B cell (primary cell): ENCODE data around the gene CNMD. TPM values are rescaled to one million over a fixed set of nuclear protein-coding genes. Genes with fewer than 3 reads are reported as not detected.

Experiments
- ATAC-seq: fragments of 200-7000 bp; cut with Tn5 transposase; one replicate; pipeline ENCODE4 v1.10.0; 2021; ENCODE audit warnings: low read depth, mild to moderate bottlenecking, moderate number of reproducible peaks, moderate library complexity
- CTCF ChIA-PET: fragments of 350-600 bp; sonication (Branson Sonifier 250); formaldehyde crosslinking; loops from one replicate; lab custom pipeline; 2021; ENCODE audit warnings: antibody characterized with exemption, inconsistent platforms; lab: Charles Lee
- POLR2A ChIA-PET: fragments of 350-600 bp; sonication (Branson Sonifier 250); formaldehyde crosslinking; loops from one replicate; lab custom pipeline; 2021; ENCODE audit warnings: antibody characterized with exemption; lab: Charles Lee
- DNase-seq: peaks from one replicate; pipeline ENCODE4 v3.0.0; 2013
- H2AFZ ChIP-seq: 2 replicates; pipeline ENCODE4 v1.6.1; 2012; ENCODE audit warnings: mild to moderate bottlenecking, low read depth, low read length; ENCODE audit not compliant: insufficient read depth, poor library complexity, severe bottlenecking
- H3K27ac ChIP-seq, 2 donors: 1 replicate in 1 of 2; 2 replicates in 1 of 2; pipeline ENCODE4 v1.5.1; 2012 to 2013; ENCODE audit warnings: low read length in 2 of 2, mild to moderate bottlenecking in 2 of 2, moderate library complexity in 1 of 2
- H3K27me3 ChIP-seq, 4 experiments: fragments of 200-600 bp in 1 of 4; sonication (generic) in 1 of 4; replicated peaks in 1 of 4; 1 replicate in 2 of 4; 2 replicates in 2 of 4; pipeline versions ENCODE4 v1.6.1 to v1.7.0; 2013 to 2016; ENCODE audit warnings: low read length in 3 of 4, mild to moderate bottlenecking in 2 of 4, mixed read lengths in 1 of 4, moderate library complexity in 1 of 4; ENCODE audit not compliant: insufficient read depth in 4 of 4, control insufficient read depth in 3 of 4; ENCODE audit errors: control extremely low read depth in 1 of 4
- H3K36me3 ChIP-seq, 2 experiments: replicated peaks in 1 of 2; 1 replicate in 1 of 2; 2 replicates in 1 of 2; pipeline versions ENCODE4 v1.6.1 to v1.7.1; 2013; ENCODE audit warnings: low read length in 1 of 2; ENCODE audit not compliant: insufficient read depth in 2 of 2, control insufficient read depth in 1 of 2; ENCODE audit errors: control extremely low read depth in 1 of 2, extremely low read depth in 1 of 2
- H3K4me1 ChIP-seq, 2 donors: fragments of 200-600 bp in 1 of 2; sonication (generic) in 1 of 2; 1 replicate in 1 of 2; 2 replicates in 1 of 2; pipeline versions ENCODE4 v1.5.1 to v1.6.1; 2013 to 2017; ENCODE audit warnings: low read length in 2 of 2; ENCODE audit not compliant: control insufficient read depth in 2 of 2, insufficient read depth in 2 of 2
- H3K4me2 ChIP-seq: replicated peaks from 2 replicates; pipeline ENCODE3; 2012; ENCODE audit warnings: mild to moderate bottlenecking, low read depth, low read length; ENCODE audit not compliant: poor library complexity, severe bottlenecking
- H3K4me3 ChIP-seq, 5 experiments: fragments of 200-600 bp in 1 of 5; sonication (generic) in 1 of 5; 1 replicate in 3 of 5; 2 replicates in 2 of 5; pipeline versions ENCODE4 v1.5.1 to v1.7.0; 2011 to 2016; ENCODE audit warnings: low read length in 4 of 5, mild to moderate bottlenecking in 4 of 5, low read depth in 2 of 5, control low read depth in 1 of 5, moderate library complexity in 1 of 5; ENCODE audit not compliant: insufficient read depth in 1 of 5; ENCODE audit errors: control extremely low read depth in 1 of 5, extremely low read depth in 1 of 5
- H3K79me2 ChIP-seq: fragments of 200-600 bp; sonication (generic); one replicate; pipeline ENCODE4 v1.6.0; 2016; ENCODE audit warnings: low read length; ENCODE audit not compliant: control insufficient read depth, insufficient read depth
- H3K9ac ChIP-seq: fragments of 200-600 bp; sonication (generic); 2 replicates; pipeline ENCODE4 v1.6.1; 2017; ENCODE audit warnings: mild to moderate bottlenecking, low read length, moderate library complexity
- H3K9me3 ChIP-seq, 3 donors: one replicate each; pipeline versions ENCODE4 v1.6.1 to v1.7.1; 2013; ENCODE audit warnings: low read length in 2 of 3; ENCODE audit not compliant: control insufficient read depth in 2 of 3, insufficient read depth in 1 of 3; ENCODE audit errors: control extremely low read depth in 1 of 3
- H4K20me1 ChIP-seq: 2 replicates; pipeline ENCODE4 v1.6.0; 2012; ENCODE audit warnings: mild to moderate bottlenecking, low read length; ENCODE audit not compliant: insufficient read depth, control insufficient read depth, poor library complexity, severe bottlenecking
- H3K27ac Mint-ChIP-seq: one replicate; pipeline ENCODE4 v1.8.0; 2021; ENCODE audit warnings: mixed read lengths
- H3K27me3 Mint-ChIP-seq: one replicate; pipeline ENCODE4 v1.8.0; 2021; ENCODE audit warnings: mixed read lengths
- H3K4me1 Mint-ChIP-seq: one replicate; pipeline ENCODE4 v1.8.0; 2021; ENCODE audit warnings: mixed read lengths
- H3K4me3 Mint-ChIP-seq: one replicate; pipeline ENCODE4 v1.8.0; 2021; ENCODE audit warnings: mixed read lengths
- H3K9me3 Mint-ChIP-seq: one replicate; pipeline ENCODE4 v1.8.0; 2022; ENCODE audit warnings: mixed read lengths; ENCODE audit not compliant: insufficient read depth
- CTCF ChIP-seq: fragments of 200-600 bp; IDR thresholded peaks from one replicate; pipeline ENCODE4 v1.8.0; 2022; ENCODE audit warnings: antibody characterized with exemption, mild to moderate bottlenecking
- WGBS: methylation state at CpG from one replicate; pipeline ENCODE4 v1.1.5; 2013; ENCODE audit warnings: missing lambda C conversion rate; ENCODE audit not compliant: insufficient coverage; 5-methylcytosine and 5-hydroxymethylcytosine counted together
- intact Hi-C: fragments of 100-400 bp; cut with micrococcal nuclease; formaldehyde crosslinking; loops from one replicate; pipeline ENCODE4 v1.10.0; 2022
- polyA plus RNA-seq: library from polyadenylated mRNA; depleted of rRNA; stranded (reverse); fragments of >200 nt; gene quantifications from 2 replicates; pipeline ENCODE4 v1.2.3, GENCODE V29; 2012
- total RNA-seq, 2 donors: library from RNA; stranded (reverse); fragments of 120-200 nt in 1 of 2; gene quantifications; 1 replicate in 1 of 2; 2 replicates in 1 of 2; pipeline versions ENCODE4 v1.2.3 to v1.2.4, GENCODE V29; 2013 to 2022

CNMD gene
- total and polyA plus RNA-seq, 2 donors (not counting 1 experiment from before 2014, with no cell fraction given) = not detected

GRCh38 chr13:52765611-52766390 lies 26.2 kb upstream of the CNMD start:
- no peak for ATAC-seq
- POLR2A ChIA-PET = no interaction called here
- H3K27ac Mint-ChIP-seq = no peak overlapping the region

More at GRCh38 chr13:52765611-52766390, 26.2 kb upstream of the CNMD start:
- CTCF ChIA-PET = no interaction called here
- no peak overlapping the region for H3K27ac ChIP-seq
- no peak overlapping the region for H3K4me3 ChIP-seq
- H3K27me3 Mint-ChIP-seq = peaks cover 9% of the 10 kb centered on the region
- intact Hi-C loops = no loop called here
- no peaks in the 10 kb centered on the region for H3K27me3 ChIP-seq
- H3K4me3 Mint-ChIP-seq = no peak overlapping the region
- WGBS = 81% methylated on average over 10 of the region's 11 CpGs
- H4K20me1 ChIP-seq = no peaks in the 10 kb centered on the region
- H2AFZ ChIP-seq = no peak overlapping the region
- no peak overlapping the region for H3K9ac ChIP-seq
- H3K4me1 ChIP-seq = no peaks in the 10 kb centered on the region
- H3K9me3 Mint-ChIP-seq = no peaks in the 10 kb centered on the region
- no peak for DNase-seq
- H3K4me2 ChIP-seq = no peak overlapping the region
- TF ChIP-seq CTCF = no peak
- no peaks in the 10 kb centered on the region for H3K79me2 ChIP-seq
- H3K9me3 ChIP-seq = no peaks in the 10 kb centered on the region
- no peaks in the 10 kb centered on the region for H3K4me1 Mint-ChIP-seq
- H3K36me3 ChIP-seq = no peaks in the 10 kb centered on the region
